ENCODE results near the gene THSD7B.

DNA sequence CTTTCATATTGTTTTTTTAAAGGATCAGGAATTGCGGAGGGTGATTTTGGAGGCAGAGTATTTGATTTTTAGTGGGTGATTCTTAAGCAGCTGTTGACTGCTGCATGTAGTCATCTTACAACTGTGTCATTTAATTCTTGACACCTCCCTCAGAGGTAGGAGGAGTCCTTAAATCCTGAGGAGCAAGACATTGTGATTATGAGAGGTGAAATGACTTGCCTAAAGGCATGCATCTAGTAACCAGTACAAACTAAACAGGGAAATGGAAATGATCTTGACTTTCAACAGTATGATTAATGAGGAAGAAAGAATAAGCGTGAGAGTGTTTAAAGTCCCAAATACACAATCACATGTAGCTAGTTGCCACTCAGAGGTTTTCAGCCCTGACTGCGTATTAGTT, 440.7 kb downstream of the THSD7B start:
- TF ChIP-seq EP300 (IDR thresholded peaks at IDR 0.05) (no peak), POLR2A (IDR thresholded peaks at IDR 0.05) (no peak), POLR2AphosphoS5 (IDR thresholded peaks at IDR 0.05) (no peak)
- TF ChIP-seq, protein P1, sequence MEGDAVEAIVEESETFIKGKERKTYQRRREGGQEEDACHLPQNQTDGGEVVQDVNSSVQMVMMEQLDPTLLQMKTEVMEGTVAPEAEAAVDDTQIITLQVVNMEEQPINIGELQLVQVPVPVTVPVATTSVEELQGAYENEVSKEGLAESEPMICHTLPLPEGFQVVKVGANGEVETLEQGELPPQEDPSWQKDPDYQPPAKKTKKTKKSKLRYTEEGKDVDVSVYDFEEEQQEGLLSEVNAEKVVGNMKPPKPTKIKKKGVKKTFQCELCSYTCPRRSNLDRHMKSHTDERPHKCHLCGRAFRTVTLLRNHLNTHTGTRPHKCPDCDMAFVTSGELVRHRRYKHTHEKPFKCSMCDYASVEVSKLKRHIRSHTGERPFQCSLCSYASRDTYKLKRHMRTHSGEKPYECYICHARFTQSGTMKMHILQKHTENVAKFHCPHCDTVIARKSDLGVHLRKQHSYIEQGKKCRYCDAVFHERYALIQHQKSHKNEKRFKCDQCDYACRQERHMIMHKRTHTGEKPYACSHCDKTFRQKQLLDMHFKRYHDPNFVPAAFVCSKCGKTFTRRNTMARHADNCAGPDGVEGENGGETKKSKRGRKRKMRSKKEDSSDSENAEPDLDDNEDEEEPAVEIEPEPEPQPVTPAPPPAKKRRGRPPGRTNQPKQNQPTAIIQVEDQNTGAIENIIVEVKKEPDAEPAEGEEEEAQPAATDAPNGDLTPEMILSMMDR (IDR thresholded peaks at IDR 0.05) = no peak

All from upper lobe of left lung (tissue), 4 donors.